Stimulated activated CD4-positive, alpha-beta T cell treated with anti-CD3 and anti-CD28 coated beads, TNF-alpha, amount 100 ng/mL, for 1 hour (primary cell): Measurements from ENCODE around the gene FCN2.
"Not testable (repeated sequence)": the region's sequence is repeated elsewhere in the genome, so short reads cannot be mapped to it uniquely, and the experiment has no call there.

Source experiments
- DNase-seq, 3 donors: peaks; one replicate each; pipeline ENCODE4 v3.0.0-alpha.2; 2020; ENCODE audit warnings: low read depth in 3 of 3, low spot score in 1 of 3

FCN2 gene

GRCh38 chr9:134847138-134847537, 33.5 kb upstream of the FCN2 start:
- DNase-seq: no peak

- no peak for DNase-seq
These were observed 32.7 kb upstream of the FCN2 start for GRCh38 chr9:134847752-134848432.

GRCh38 chr9:134848504-134848903, 32.1 kb upstream of the FCN2 start:
- DNase-seq: no peak

GRCh38 chr9:134850611-134851010, 30.0 kb upstream of the FCN2 start:
- no peak for DNase-seq

GRCh38 chr9:134851020-134851419, 29.6 kb upstream of the FCN2 start:
- DNase-seq: no peak

- DNase-seq: no peak
These were observed 27.5 kb upstream of the FCN2 start for GRCh38 chr9:134852906-134853654.

- no peak for DNase-seq
These were observed 26.7 kb upstream of the FCN2 start for GRCh38 chr9:134853893-134854292.

GRCh38 chr9:134854541-134854981, 26.0 kb upstream of the FCN2 start:
- no peak for DNase-seq

- no peak for DNase-seq
These were observed 25.2 kb upstream of the FCN2 start for GRCh38 chr9:134855231-134855899.

- no peak for DNase-seq
These were observed 24.7 kb upstream of the FCN2 start for GRCh38 chr9:134855900-134856377.

- not testable (repeated sequence) for DNase-seq
These were observed 23.2 kb upstream of the FCN2 start for GRCh38 chr9:134857451-134857850.

GRCh38 chr9:134858051-134858841, 22.4 kb upstream of the FCN2 start:
- DNase-seq: no peak

- no peak for DNase-seq
These were observed 20.1 kb upstream of the FCN2 start for GRCh38 chr9:134860510-134860909.

GRCh38 chr9:134861595-134862334, 18.8 kb upstream of the FCN2 start:
- no peak for DNase-seq

- no peak for DNase-seq
These were observed 17.2 kb upstream of the FCN2 start for GRCh38 chr9:134863306-134863902.

- no peak for DNase-seq
These were observed 16.4 kb upstream of the FCN2 start for GRCh38 chr9:134863941-134864820.

GRCh38 chr9:134864821-134865190, 15.8 kb upstream of the FCN2 start:
- DNase-seq: no peak

GRCh38 chr9:134867917-134868750, 12.5 kb upstream of the FCN2 start:
- no peak for DNase-seq
